Gastrocnemius medialis (tissue), 4 donors: ENCODE results near the gene MPV17.

Experiments used
- POLR2A ChIP-seq, 2 donors: fragments of 450-650 bp; IDR thresholded peaks; one replicate each; pipeline ENCODE4 v1.6.1; 2017; ENCODE audit warnings: antibody characterized with exemption in 2 of 2, mild to moderate bottlenecking in 2 of 2, moderate library complexity in 2 of 2
- TF ChIP-seq, protein P1 (sequence below), 5 experiments: fragments of 450-650 bp in 3 of 5; fragments of 200-600 bp in 2 of 5; sonication (generic) in 2 of 5; IDR thresholded peaks in 4 of 5; conservative IDR thresholded peaks in 1 of 5; 1 replicate in 4 of 5; 2 replicates in 1 of 5; pipeline ENCODE4 v1.5.1; 2016 to 2019; ENCODE audit warnings: antibody characterized with exemption in 5 of 5, mild to moderate bottlenecking in 3 of 5, moderate library complexity in 3 of 5

DNA sequence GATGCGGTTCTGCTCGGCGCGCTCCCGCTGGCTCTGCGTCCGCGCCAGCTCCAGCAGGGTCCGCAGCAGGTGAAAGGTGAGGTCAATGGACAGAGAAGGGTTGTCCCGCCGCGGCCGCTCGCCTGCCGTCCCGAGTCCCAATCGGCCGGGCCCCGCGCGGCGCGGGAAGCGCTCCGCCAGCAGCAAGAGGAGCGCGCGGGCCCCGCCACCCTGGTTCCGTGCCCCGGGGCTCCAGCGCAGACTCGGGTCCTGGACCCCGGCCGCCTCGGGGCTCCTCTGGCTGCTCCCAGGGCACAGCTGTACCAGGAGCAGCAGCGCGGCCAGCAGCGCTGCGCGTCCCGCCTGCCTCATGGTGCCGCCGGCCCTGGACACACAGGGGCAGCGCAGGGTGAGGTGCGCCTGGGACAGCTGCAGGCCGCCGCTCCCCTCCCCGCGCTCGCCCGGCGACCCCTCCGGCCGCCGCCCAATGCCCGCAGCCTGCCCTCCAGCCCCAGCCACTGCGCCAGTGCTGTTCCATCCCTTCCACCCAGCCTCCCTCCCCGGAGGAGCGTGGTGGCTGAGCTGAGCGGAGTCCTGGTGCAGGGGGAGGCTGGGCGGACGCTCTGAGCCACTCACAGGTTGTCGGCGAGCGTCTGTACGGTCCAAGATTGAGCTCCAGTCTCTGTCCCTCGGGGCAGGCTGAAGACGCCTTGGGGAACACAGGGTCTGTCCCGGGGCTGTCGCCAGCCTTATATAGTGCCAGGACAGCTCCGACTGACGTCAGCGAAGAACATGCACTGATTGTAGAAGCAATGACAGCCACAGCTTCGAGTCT, 15.1 kb downstream of the MPV17 start:
- no peak for TF ChIP-seq POLR2A (IDR thresholded peaks at IDR 0.05)
- TF ChIP-seq, protein P1, sequence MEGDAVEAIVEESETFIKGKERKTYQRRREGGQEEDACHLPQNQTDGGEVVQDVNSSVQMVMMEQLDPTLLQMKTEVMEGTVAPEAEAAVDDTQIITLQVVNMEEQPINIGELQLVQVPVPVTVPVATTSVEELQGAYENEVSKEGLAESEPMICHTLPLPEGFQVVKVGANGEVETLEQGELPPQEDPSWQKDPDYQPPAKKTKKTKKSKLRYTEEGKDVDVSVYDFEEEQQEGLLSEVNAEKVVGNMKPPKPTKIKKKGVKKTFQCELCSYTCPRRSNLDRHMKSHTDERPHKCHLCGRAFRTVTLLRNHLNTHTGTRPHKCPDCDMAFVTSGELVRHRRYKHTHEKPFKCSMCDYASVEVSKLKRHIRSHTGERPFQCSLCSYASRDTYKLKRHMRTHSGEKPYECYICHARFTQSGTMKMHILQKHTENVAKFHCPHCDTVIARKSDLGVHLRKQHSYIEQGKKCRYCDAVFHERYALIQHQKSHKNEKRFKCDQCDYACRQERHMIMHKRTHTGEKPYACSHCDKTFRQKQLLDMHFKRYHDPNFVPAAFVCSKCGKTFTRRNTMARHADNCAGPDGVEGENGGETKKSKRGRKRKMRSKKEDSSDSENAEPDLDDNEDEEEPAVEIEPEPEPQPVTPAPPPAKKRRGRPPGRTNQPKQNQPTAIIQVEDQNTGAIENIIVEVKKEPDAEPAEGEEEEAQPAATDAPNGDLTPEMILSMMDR (IDR thresholded peaks at IDR 0.05 in 4 of 5, conservative IDR thresholded peaks at IDR 0.05 in 1 of 5): no peak
